ENCODE data around the gene DHX30. TPM values are rescaled to one million over a fixed set of nuclear protein-coding genes. Genes with fewer than 3 reads are reported as not detected.
A peak's percentile ranks its signal among the peaks of the same experiment; 100 is the strongest.
"Not testable (repeated sequence)": the region's sequence is repeated elsewhere in the genome, so short reads cannot be mapped to it uniquely, and the experiment has no call there.

The DHX30 gene
- 10 to 100 TPM; 81.6 to 82.3 TPM for total RNA-seq

DNA sequence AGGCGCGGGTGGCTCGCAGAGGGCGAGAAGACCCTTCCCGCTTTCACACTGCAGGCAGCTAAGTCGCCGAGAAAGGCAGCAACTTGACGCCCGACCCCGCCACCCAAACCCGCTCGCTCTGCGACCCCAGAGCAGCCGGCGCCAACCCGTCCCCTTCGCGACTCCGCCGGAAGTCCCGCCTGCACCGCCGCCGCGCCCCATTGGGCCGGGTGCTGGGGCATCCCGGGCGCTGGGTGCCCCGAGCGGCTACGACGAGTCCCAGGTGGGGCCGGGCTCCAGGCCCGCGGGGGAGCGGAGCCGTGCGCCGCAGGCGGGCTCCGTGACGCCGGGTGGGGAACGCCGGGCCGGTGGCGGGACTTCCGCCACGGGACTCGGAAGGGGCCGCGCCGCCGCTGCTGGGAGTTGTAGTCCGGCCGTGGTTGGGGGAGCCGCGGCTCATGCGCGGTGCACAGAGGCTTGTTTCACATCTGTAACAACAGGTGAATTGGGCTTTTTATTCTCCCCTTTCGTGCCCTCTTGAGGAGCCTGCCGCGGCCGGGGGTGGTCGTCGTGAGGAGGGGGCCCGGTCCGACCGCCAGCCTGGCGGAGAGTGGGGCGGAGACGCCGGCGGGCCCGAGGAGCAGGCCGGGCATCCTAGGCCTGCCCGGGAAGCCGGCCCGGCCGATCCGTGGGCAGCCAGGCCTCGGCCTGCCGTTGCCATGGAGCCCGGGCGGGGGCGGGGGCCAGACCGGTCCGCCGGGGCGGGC, at the start of gene DHX30:
Gene DHX30 (plus strand): TSS at position 405 of the 746 bp plus-strand sequence. CDS start 7,546 bp downstream, outside the sequence.
- DNase-seq (peak; percentile 93), ATAC-seq (peak; percentile 92)
- intact Hi-C loops (cut with DNase I, micrococcal nuclease), result loop anchor here (1.0 to 2.0 kb wide), 14 partner anchors 14 to 826 kb away; partner anchors contain the start of genes ELP6 (in 2 of the 2), CCDC12 (in 1 of the 2), CCDC51 (in 1 of the 2) and CDC25A (in 1 of the 2)
- Mint-ChIP-seq H3K4me3 (peak within 1 kb of the TSS; percentile 96), H3K4me1 (peaks cover 24% of the 10 kb centered on the region), H3K9me3 (ENCODE audit: low read depth) (no peaks in the 10 kb centered on the region), H3K36me3 (ENCODE audit: low read depth) (peaks cover 2% of the 10 kb centered on the region), H3K27ac (peak within 1 kb of the TSS; percentile 98), H3K27me3 (no peaks in the 10 kb centered on the region)
- ChIA-PET POLR2A (interaction anchor here (0.9 kb wide), 1 partner anchor 422 kb away, joined by 3 read pairs; the partner anchor contains the start of gene PTPN23), CTCF (interaction anchor here (0.6 to 3.0 kb wide), 3 partner anchors 22 to 289 kb away, joined by 3 to 25 read pairs (median 3); partner anchors contain the start of gene ELP6)

- POLR2A ChIA-PET, result interaction anchor here (0.6 kb wide), 1 partner anchor 31 kb away, joined by 5 read pairs; no protein-coding TSS in a partner anchor
- H3K4me1 Mint-ChIP-seq, result peaks cover 5% of the 10 kb centered on the region
- DNase-seq, result no peak
- peaks cover 22% of the 10 kb centered on the region for H3K36me3 Mint-ChIP-seq (ENCODE audit: low read depth)
- H3K27ac Mint-ChIP-seq, result no peak overlapping the region
- no peaks in the 10 kb centered on the region for H3K27me3 Mint-ChIP-seq
- CTCF ChIA-PET, result interaction anchor here (0.6 to 0.8 kb wide), 2 partner anchors 151 to 236 kb away, joined by 3 read pairs; no protein-coding TSS in a partner anchor
- no peak for ATAC-seq
- H3K4me3 Mint-ChIP-seq, result no peak overlapping the region
- H3K9me3 Mint-ChIP-seq (ENCODE audit: low read depth), result no peaks in the 10 kb centered on the region
- intact Hi-C loops (cut with DNase I, micrococcal nuclease), result no loop called here
Observed at GRCh38 chr3:47758261-47759025, 44.5 kb upstream of the DHX30 start.

GRCh38 chr3:47760207-47760606, 42.7 kb upstream of the DHX30 start:
- POLR2A ChIA-PET; H3K27me3 Mint-ChIP-seq; H3K9me3 Mint-ChIP-seq (ENCODE audit: low read depth); intact Hi-C loops (cut with DNase I, micrococcal nuclease); H3K4me1 Mint-ChIP-seq; DNase-seq; H3K4me3 Mint-ChIP-seq; ATAC-seq; H3K27ac Mint-ChIP-seq: not testable (repeated sequence)
- CTCF ChIA-PET, result interaction anchor here (1.0 to 1.1 kb wide), 2 partner anchors 12 to 239 kb away, joined by 3 to 5 read pairs; no protein-coding TSS in a partner anchor
- H3K36me3 Mint-ChIP-seq (ENCODE audit: low read depth), result peaks cover 23% of the 10 kb centered on the region

- POLR2A ChIA-PET, result no interaction called here
Observed at GRCh38 chr3:47761046-47761445, 41.9 kb upstream of the DHX30 start.

DNA sequence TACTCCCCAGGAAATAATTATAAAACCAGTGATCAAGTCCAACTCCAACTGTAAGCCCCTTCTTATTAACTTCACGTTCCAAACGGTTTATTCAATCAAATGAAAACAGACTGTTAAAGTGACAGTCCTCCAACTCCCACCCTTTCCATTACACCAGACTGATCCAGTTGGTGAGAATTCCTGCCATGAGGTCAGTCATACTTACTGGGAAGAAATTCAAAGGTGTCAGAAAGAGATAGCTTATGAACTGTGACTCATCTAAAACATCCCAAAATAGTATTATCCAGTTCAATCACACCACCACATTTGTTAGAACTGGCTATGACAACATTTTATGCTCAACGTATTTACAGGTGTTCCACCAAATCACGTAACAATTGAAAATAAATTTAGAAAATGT, 40.7 kb upstream of the DHX30 start:
- H3K9me3 Mint-ChIP-seq (ENCODE audit: low read depth), result no peaks in the 10 kb centered on the region
- no peak for DNase-seq
- no peak overlapping the region for H3K4me3 Mint-ChIP-seq
- peaks cover 5% of the 10 kb centered on the region for H3K4me1 Mint-ChIP-seq
- H3K36me3 Mint-ChIP-seq (ENCODE audit: low read depth), result peaks cover 20% of the 10 kb centered on the region
- H3K27me3 Mint-ChIP-seq, result no peaks in the 10 kb centered on the region
- intact Hi-C loops (cut with DNase I, micrococcal nuclease), result no loop called here
- CTCF ChIA-PET, result no interaction called here
- POLR2A ChIA-PET, result no interaction called here
- no peak for ATAC-seq
- peak overlapping the region; percentile 27 for H3K27ac Mint-ChIP-seq

More at GRCh38 chr3:47761046-47761445, 41.9 kb upstream of the DHX30 start:
- H3K4me3 Mint-ChIP-seq, result no peak overlapping the region
- no peak overlapping the region for H3K27ac Mint-ChIP-seq
- intact Hi-C loops (cut with DNase I, micrococcal nuclease), result no loop called here
- no peak for ATAC-seq
- no peak for DNase-seq
- H3K36me3 Mint-ChIP-seq (ENCODE audit: low read depth), result peaks cover 25% of the 10 kb centered on the region
- CTCF ChIA-PET, result interaction anchor here (1.1 kb wide), 1 partner anchor 11 kb away, joined by 5 read pairs; no protein-coding TSS in a partner anchor
- H3K9me3 Mint-ChIP-seq (ENCODE audit: low read depth), result no peaks in the 10 kb centered on the region
- H3K4me1 Mint-ChIP-seq, result peaks cover 5% of the 10 kb centered on the region
- no peaks in the 10 kb centered on the region for H3K27me3 Mint-ChIP-seq

- no peak overlapping the region for H3K4me3 Mint-ChIP-seq
- DNase-seq (no peak), ATAC-seq (no peak)
- ChIA-PET CTCF (no interaction called here), POLR2A (no interaction called here)
- H3K27me3 Mint-ChIP-seq, result no peaks in the 10 kb centered on the region
- intact Hi-C loops (cut with DNase I, micrococcal nuclease), result no loop called here
- no peaks in the 10 kb centered on the region for H3K9me3 Mint-ChIP-seq (ENCODE audit: low read depth)
- H3K4me1 Mint-ChIP-seq, result peaks cover 5% of the 10 kb centered on the region
- H3K36me3 Mint-ChIP-seq (ENCODE audit: low read depth), result peaks cover 23% of the 10 kb centered on the region
- H3K27ac Mint-ChIP-seq, result no peak overlapping the region
Observed at GRCh38 chr3:47766186-47766585, 36.8 kb upstream of the DHX30 start.

DNA sequence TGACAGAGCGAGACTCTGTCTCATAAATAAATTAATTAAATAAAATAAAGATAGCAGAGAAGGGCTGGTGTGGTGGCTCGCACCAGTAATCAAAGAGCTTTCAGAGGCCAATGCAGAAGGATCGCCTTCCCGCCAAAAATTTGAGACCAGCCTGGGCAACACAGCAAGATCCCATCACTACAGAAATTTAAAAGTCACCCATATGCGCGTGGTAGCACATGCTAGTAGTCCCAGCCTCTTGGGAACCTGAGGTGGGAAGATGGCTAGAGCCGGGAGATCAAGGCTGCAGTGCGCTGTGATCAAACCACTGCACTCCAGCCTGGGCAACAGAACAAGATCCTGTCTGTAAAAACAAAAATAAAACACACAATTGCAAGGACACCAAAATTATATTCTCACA, 30.9 kb upstream of the DHX30 start:
- Mint-ChIP-seq H3K4me3 (no peak overlapping the region), H3K4me1 (peaks cover 12% of the 10 kb centered on the region), H3K9me3 (ENCODE audit: low read depth) (no peaks in the 10 kb centered on the region), H3K36me3 (ENCODE audit: low read depth) (peaks cover 19% of the 10 kb centered on the region), H3K27ac (no peak overlapping the region), H3K27me3 (no peaks in the 10 kb centered on the region)
- DNase-seq (no peak), ATAC-seq (no peak)
- intact Hi-C loops (cut with DNase I, micrococcal nuclease), result no loop called here
- CTCF ChIA-PET, result interaction anchor here (0.6 to 1.3 kb wide), 4 partner anchors 11 to 52 kb away, joined by 3 to 6 read pairs (median 4); no protein-coding TSS in a partner anchor
- POLR2A ChIA-PET, result no interaction called here

GRCh38 chr3:47772788-47773187, 30.1 kb upstream of the DHX30 start:
- Mint-ChIP-seq H3K9me3 (ENCODE audit: low read depth) (no peaks in the 10 kb centered on the region), H3K36me3 (ENCODE audit: low read depth) (peaks cover 19% of the 10 kb centered on the region), H3K4me3 (no peak overlapping the region), H3K27ac (no peak overlapping the region), H3K27me3 (no peaks in the 10 kb centered on the region), H3K4me1 (peaks cover 12% of the 10 kb centered on the region)
- POLR2A ChIA-PET, result no interaction called here
- ATAC-seq, result no peak
- CTCF ChIA-PET, result interaction anchor here (0.6 to 1.3 kb wide), 3 partner anchors 33 to 190 kb away, joined by 3 to 6 read pairs (median 3); no protein-coding TSS in a partner anchor
- DNase-seq, result no peak
- intact Hi-C loops (cut with DNase I, micrococcal nuclease), result no loop called here

- no peaks in the 10 kb centered on the region for H3K27me3 Mint-ChIP-seq
- H3K4me1 Mint-ChIP-seq, result peaks cover 31% of the 10 kb centered on the region
- no peak overlapping the region for H3K4me3 Mint-ChIP-seq
- DNase-seq, result no peak
- H3K36me3 Mint-ChIP-seq (ENCODE audit: low read depth), result peaks cover 15% of the 10 kb centered on the region
- H3K9me3 Mint-ChIP-seq (ENCODE audit: low read depth), result no peaks in the 10 kb centered on the region
- intact Hi-C loops (cut with DNase I, micrococcal nuclease), result no loop called here
- CTCF ChIA-PET, result no interaction called here
- ATAC-seq, result no peak
- H3K27ac Mint-ChIP-seq, result no peak overlapping the region
- POLR2A ChIA-PET, result interaction anchor here (0.5 to 0.7 kb wide), 3 partner anchors 27 to 779 kb away, joined by 3 to 5 read pairs (median 5); no protein-coding TSS in a partner anchor
Observed at GRCh38 chr3:47778746-47779145, 24.2 kb upstream of the DHX30 start.

DNA sequence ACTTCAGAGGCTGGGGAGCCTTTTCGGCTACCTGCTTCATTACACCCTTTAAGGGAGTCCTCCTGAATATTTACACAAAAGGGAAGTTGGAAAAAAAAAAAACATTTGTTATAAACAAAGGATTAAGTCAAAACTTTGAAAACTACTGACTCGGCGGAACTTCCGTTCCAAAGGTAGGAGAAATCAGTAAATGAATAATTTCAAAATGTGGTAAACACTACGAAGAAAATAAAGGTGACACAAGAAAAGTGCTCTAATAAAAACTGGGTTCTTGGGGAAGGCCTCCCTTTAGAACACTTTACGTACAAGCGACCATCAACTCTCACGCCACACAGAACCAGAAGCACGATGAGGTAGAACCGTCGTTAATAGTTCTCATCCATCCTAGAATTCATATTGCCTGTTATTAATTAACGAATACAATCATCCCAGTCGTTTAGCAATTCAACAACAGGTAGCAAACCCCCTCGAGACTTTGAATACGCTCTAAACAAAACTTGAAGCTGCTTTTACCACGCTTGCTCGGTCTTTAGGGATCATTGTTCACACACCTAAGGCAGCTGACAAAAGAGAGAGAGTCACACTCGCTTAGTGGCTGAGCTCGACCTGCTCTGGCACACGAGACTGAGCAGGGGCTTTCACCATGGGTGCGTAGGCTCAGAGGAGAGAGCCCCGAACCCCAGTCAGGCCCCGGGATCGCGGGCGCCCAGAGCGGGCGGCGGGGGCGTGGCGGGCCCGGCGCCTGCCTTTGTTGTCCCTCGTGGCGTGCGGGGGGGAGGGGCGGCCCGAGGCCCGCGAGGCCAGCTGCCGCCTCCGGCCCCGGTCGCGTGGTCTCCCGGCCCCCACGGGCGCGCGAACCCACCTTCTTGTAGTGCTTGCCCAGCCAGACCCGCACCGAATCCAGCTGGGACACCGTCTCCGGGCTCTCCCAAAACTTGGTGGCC, 21.9 kb upstream of the DHX30 start:
- intact Hi-C loops (cut with DNase I, micrococcal nuclease), result loop anchor here (1.0 to 5.0 kb wide), 17 partner anchors 22 to 1311 kb away; partner anchors contain the start of genes CCDC12 (in 1 of the 2), CDC25A (in 1 of the 2), CSPG5 (in 1 of the 2) and DHX30 (in 1 of the 2)
- Mint-ChIP-seq H3K4me3 (peak overlapping the region; percentile 99), H3K9me3 (ENCODE audit: low read depth) (no peaks in the 10 kb centered on the region), H3K36me3 (ENCODE audit: low read depth) (peaks cover 12% of the 10 kb centered on the region), H3K4me1 (peaks cover 24% of the 10 kb centered on the region), H3K27ac (peak overlapping the region; percentile 92), H3K27me3 (no peaks in the 10 kb centered on the region)
- CTCF ChIA-PET, result interaction anchor here (0.6 to 1.0 kb wide), 3 partner anchors 24 to 57 kb away, joined by 3 read pairs; no protein-coding TSS in a partner anchor
- ATAC-seq (peak; percentile 28), DNase-seq (peak; percentile 82)
- POLR2A ChIA-PET, result interaction anchor here (0.6 to 0.9 kb wide), 2 partner anchors 17 to 247 kb away, joined by 3 to 5 read pairs; no protein-coding TSS in a partner anchor

Data from activated CD4-positive, alpha-beta T cell treated with anti-CD3 and anti-CD28 coated beads for 36 hours (primary cell).